IMR-90 (cell line): ENCODE results near the gene SLF1. TPM values are rescaled to one million over a fixed set of nuclear protein-coding genes. Genes with fewer than 3 reads are reported as not detected.

Experiments
- ATAC-seq: fragments of 200-7000 bp; cut with Tn5 transposase; 2 replicates; pipeline ENCODE4 v1.9.1; 2020; ENCODE audit warnings: low read depth, mild to moderate bottlenecking, moderate library complexity
- BruUV-seq: library from RNA; stranded (reverse); fragments of 400-500 nt; replicated peaks from 2 replicates; lab custom pipeline; 2021; lab: Mats Ljungman, UMichigan
- CTCF ChIA-PET: fragments of 300-600 bp; formaldehyde crosslinking; extraction: SDS; loops from one replicate; lab custom pipeline; 2021; ENCODE audit warnings: antibody characterized with exemption; lab: Yijun Ruan, JAX
- POLR2A ChIA-PET: fragments of 300-600 bp; sonication (Branson Sonifier 250); formaldehyde crosslinking; loops from one replicate; lab custom pipeline; 2022; ENCODE audit warnings: antibody characterized with exemption; ENCODE audit not compliant: unreplicated experiment; lab: Charles Lee
- DNase-seq: peaks from one replicate; pipeline ENCODE4 v3.0.0; 2013
- H2AFZ ChIP-seq: replicated peaks from 2 replicates; pipeline ENCODE3; 2013; ENCODE audit warnings: low read length, mild to moderate bottlenecking; ENCODE audit not compliant: poor library complexity
- H2AK5ac ChIP-seq: 2 replicates; pipeline ENCODE4 v1.6.1; 2013; ENCODE audit warnings: low read depth, low read length, inconsistent platforms
- H2AK9ac ChIP-seq: replicated peaks from 2 replicates; pipeline ENCODE3; 2013; ENCODE audit warnings: mild to moderate bottlenecking, low read depth, low read length, moderate library complexity; ENCODE audit not compliant: poor library complexity
- H2BK120ac ChIP-seq: 2 replicates; pipeline ENCODE4 v1.6.1; 2013; ENCODE audit warnings: low read depth, low read length, inconsistent platforms
- H2BK15ac ChIP-seq: 3 replicates; pipeline ENCODE4 v1.6.1; 2013; ENCODE audit warnings: low read depth, low read length, inconsistent platforms
- H2BK20ac ChIP-seq: 2 replicates; pipeline ENCODE4 v1.6.1; 2013; ENCODE audit warnings: low read depth, mild to moderate bottlenecking, inconsistent platforms, low read length, moderate library complexity
- H2BK5ac ChIP-seq: 2 replicates; pipeline ENCODE4 v1.6.1; 2013; ENCODE audit warnings: mild to moderate bottlenecking, low read depth, low read length, inconsistent platforms; ENCODE audit not compliant: poor library complexity, severe bottlenecking
- H3K14ac ChIP-seq: replicated peaks from 2 replicates; pipeline ENCODE4 v1.6.1; 2013; ENCODE audit warnings: low read depth, low read length, inconsistent platforms
- H3K18ac ChIP-seq: 2 replicates; pipeline ENCODE4 v1.6.1; 2013; ENCODE audit warnings: low read depth, low read length, control low read depth
- H3K23ac ChIP-seq: 2 replicates; pipeline ENCODE4 v1.6.1; 2013; ENCODE audit warnings: low read depth, low read length, inconsistent platforms
- H3K27ac ChIP-seq: 2 replicates; pipeline ENCODE4 v1.5.1; 2013; ENCODE audit warnings: mild to moderate bottlenecking, control low read depth, low read length; ENCODE audit not compliant: insufficient read depth
- H3K27me3 ChIP-seq: 2 replicates; pipeline ENCODE4 v1.6.1; 2013; ENCODE audit warnings: low read length; ENCODE audit not compliant: control insufficient read depth, insufficient read depth
- H3K36me3 ChIP-seq: 2 replicates; pipeline ENCODE4 v1.6.1; 2013; ENCODE audit warnings: low read length, mixed read lengths; ENCODE audit not compliant: control insufficient read depth, insufficient read depth
- H3K4ac ChIP-seq: 2 replicates; pipeline ENCODE4 v1.6.1; 2013; ENCODE audit warnings: low read depth, low read length, inconsistent platforms
- H3K4me1 ChIP-seq: 2 replicates; pipeline ENCODE4 v1.6.1; 2013; ENCODE audit warnings: low read length, mixed read lengths; ENCODE audit not compliant: control insufficient read depth, insufficient read depth
- H3K4me2 ChIP-seq: 2 replicates; pipeline ENCODE4 v1.6.1; 2013; ENCODE audit warnings: low read depth, mild to moderate bottlenecking, control low read depth, low read length, moderate library complexity
- H3K4me3 ChIP-seq: 2 replicates; pipeline ENCODE4 v1.5.1; 2013; ENCODE audit warnings: low read depth, mild to moderate bottlenecking, control low read depth, low read length, moderate library complexity; ENCODE audit not compliant: insufficient read depth
- H3K56ac ChIP-seq: 2 replicates; pipeline ENCODE4 v1.6.1; 2013; ENCODE audit warnings: low read length, inconsistent platforms; ENCODE audit not compliant: insufficient read depth; ENCODE audit errors: extremely low read depth
- H3K79me1 ChIP-seq, 2 experiments: 2 replicates each; pipeline ENCODE4 v1.6.1; 2013; ENCODE audit warnings: low read length in 2 of 2, inconsistent platforms in 1 of 2, low read depth in 1 of 2
- H3K9ac ChIP-seq: 2 replicates; pipeline ENCODE4 v1.6.1; 2013; ENCODE audit warnings: low read depth, low read length, control low read depth
- H3K9me1 ChIP-seq: 2 replicates; pipeline ENCODE4 v1.6.1; 2013; ENCODE audit warnings: low read length, inconsistent platforms; ENCODE audit not compliant: insufficient read depth
- H3K9me3 ChIP-seq: 2 replicates; pipeline ENCODE4 v1.6.1; 2013; ENCODE audit warnings: low read length; ENCODE audit not compliant: control insufficient read depth, insufficient read depth
- H4K20me1 ChIP-seq: 2 replicates; pipeline ENCODE4 v1.6.1; 2013; ENCODE audit warnings: low read length, inconsistent platforms; ENCODE audit not compliant: insufficient read depth
- H4K5ac ChIP-seq: 2 replicates; pipeline ENCODE4 v1.6.1; 2013; ENCODE audit warnings: mild to moderate bottlenecking, low read depth, low read length, control low read depth
- H4K8ac ChIP-seq, 2 experiments: 2 replicates each; pipeline ENCODE4 v1.6.1; 2013; ENCODE audit warnings: low read depth in 2 of 2, low read length in 2 of 2, control low read depth in 1 of 2, inconsistent platforms in 1 of 2
- H4K91ac ChIP-seq: 2 replicates; pipeline ENCODE4 v1.6.1; 2013; ENCODE audit warnings: low read depth, low read length, inconsistent platforms; ENCODE audit not compliant: insufficient read depth
- BHLHE40 ChIP-seq: fragments of 150-350 bp; IDR thresholded peaks from 2 replicates; pipeline ENCODE4 v1.6.1; 2016; ENCODE audit warnings: mild to moderate bottlenecking, low read depth, low read length
- CEBPB ChIP-seq: IDR thresholded peaks from 2 replicates; pipeline ENCODE4 v1.6.1; 2012; ENCODE audit warnings: low read depth, low read length, improper control_type of control experiment
- CHD1 ChIP-seq: IDR thresholded peaks from 2 replicates; pipeline ENCODE4 v1.6.1; 2012; ENCODE audit warnings: low read depth, low read length, improper control_type of control experiment
- FOS ChIP-seq: fragments of 150-350 bp; IDR thresholded peaks from 2 replicates; pipeline ENCODE4 v1.6.1; 2016; ENCODE audit warnings: low read depth, low read length
- MAFK ChIP-seq: IDR thresholded peaks from 2 replicates; pipeline ENCODE4 v1.6.1; 2012; ENCODE audit warnings: low read depth, low read length, improper control_type of control experiment
- MAZ ChIP-seq: IDR thresholded peaks from 2 replicates; pipeline ENCODE4 v1.6.1; 2012; ENCODE audit warnings: low read depth, mild to moderate bottlenecking, low read length, improper control_type of control experiment, moderate library complexity, borderline replicate concordance
- NFE2L2 ChIP-seq: fragments of 150-350 bp; IDR thresholded peaks from 2 replicates; pipeline ENCODE4 v1.6.1; 2016; ENCODE audit warnings: low read depth, mild to moderate bottlenecking, low read length
- RAD21 ChIP-seq: IDR thresholded peaks from 2 replicates; pipeline ENCODE4 v1.6.1; 2012; ENCODE audit warnings: low read length, improper control_type of control experiment
- RCOR1 ChIP-seq: IDR thresholded peaks from 2 replicates; pipeline ENCODE4 v1.6.1; 2012; ENCODE audit warnings: mild to moderate bottlenecking, low read length, improper control_type of control experiment; ENCODE audit not compliant: insufficient replicate concordance
- RFX5 ChIP-seq: IDR thresholded peaks from 2 replicates; pipeline ENCODE4 v1.8.0; 2012; ENCODE audit warnings: low read depth, mild to moderate bottlenecking, low read length, moderate library complexity
- USF2 ChIP-seq: fragments of 150-350 bp; IDR thresholded peaks from 2 replicates; pipeline ENCODE4 v1.6.1; 2017; ENCODE audit warnings: mild to moderate bottlenecking, antibody characterized with exemption, low read length, low read depth
- WGBS, 2 experiments: methylation state at CpG; one replicate each; pipeline versions ENCODE4 v1.1.5 to v1.1.7; 2013; ENCODE audit warnings: missing lambda C conversion rate in 2 of 2; ENCODE audit not compliant: insufficient read length in 1 of 2; ENCODE audit errors: extremely low coverage in 2 of 2; 5-methylcytosine and 5-hydroxymethylcytosine counted together
- dilution Hi-C: fragments of 300-500 bp; cut with HindIII; formaldehyde crosslinking; loops from one replicate; pipeline ENCODE4 v1.14.3; 2018; ENCODE audit warnings: low sequenced_read_pairs; ENCODE audit not compliant: unreplicated experiment
- in situ Hi-C: fragments of 300-500 bp; cut with MboI; formaldehyde crosslinking; loops from 3 replicates; pipeline ENCODE4 v1.14.3; 2019; ENCODE audit warnings: low sequenced_read_pairs, inconsistent platforms, mixed read lengths
- intact Hi-C: fragments of 100-400 bp; cut with micrococcal nuclease; formaldehyde crosslinking; loops from 2 replicates; pipeline ENCODE4 v1.10.0; 2022
- polyA plus RNA-seq, 3 experiments: library from polyadenylated mRNA; depleted of rRNA; stranded (reverse); fragments of >200 nt; gene quantifications; 2 replicates each; pipeline ENCODE4 v1.2.3, GENCODE V29; 2012; ENCODE audit warnings: low replicate concordance in 1 of 3
- total RNA-seq: library from RNA; depleted of rRNA; stranded (reverse); fragments of >200 nt; gene quantifications from 2 replicates; pipeline ENCODE4 v1.2.3, GENCODE V29; 2012

The SLF1 gene
- total and polyA plus RNA-seq, 2 of the 4 experiments (the other 2 are of a cell fraction) = 1.9 to 3.4 TPM

GRCh38 chr5:94614156-94614805 is 4.2 kb upstream of the SLF1 start:
- Histone ChIP-seq H2AK5ac (no peak overlapping the region), H3K9me1 (no peaks in the 10 kb centered on the region), H3K27me3 (no peaks in the 10 kb centered on the region), H4K20me1 (no peaks in the 10 kb centered on the region), H2AFZ (no peak overlapping the region), H3K4me3 (no peak overlapping the region), H2BK120ac (no peak overlapping the region), H3K79me1 (0 out of 4 replicates have a peak, but pooled peaks cover 0 to 10% of the 10 kb centered on the region in 2 experiments), H3K27ac (no peak overlapping the region), H3K4me1 (no peaks in the 10 kb centered on the region), H3K9me3 (no peaks in the 10 kb centered on the region), H2BK20ac (no peak overlapping the region), H4K91ac (no peak overlapping the region), H4K5ac (no peak overlapping the region), H3K14ac (no peak overlapping the region), H4K8ac (no peak overlapping the region), H3K18ac (no peak overlapping the region), H3K9ac (no peak overlapping the region), H3K36me3 (no peaks in the 10 kb centered on the region), H3K4ac (no peak overlapping the region), H3K56ac (no peak overlapping the region), H2AK9ac (no peak overlapping the region), H2BK15ac (no peak overlapping the region), H2BK5ac (no peak overlapping the region), H3K4me2 (no peak overlapping the region), H3K23ac (no peak overlapping the region)
- in situ Hi-C loops (no loop called here), dilution Hi-C loops (no loop called here), intact Hi-C loops (loop anchor here (10.0 kb wide), 2 partner anchors 439 to 1009 kb away; no protein-coding TSS in a partner anchor)
- TF ChIP-seq BHLHE40 (no peak), RAD21 (no peak), MAZ (no peak), RCOR1 (no peak), CHD1 (no peak), CEBPB (no peak), MAFK (no peak), USF2 (no peak), NFE2L2 (no peak), FOS (no peak), RFX5 (no peak)
- WGBS, 2 experiments = 100% methylated on average over 1 of the region's 2 CpGs; no CpG with 5 or more reads in 1 of the 2 experiments
- BruUV-seq = no TSS peak
- ChIA-PET POLR2A (interaction anchor here (0.6 kb wide), 1 partner anchor 1952 kb away, joined by 13 read pairs; no protein-coding TSS in a partner anchor), CTCF (interaction anchor here (1.1 kb wide), 1 partner anchor 124 kb away, joined by 3 read pairs; no protein-coding TSS in a partner anchor)
- DNase-seq (no peak), ATAC-seq (no peak)
